ENCODE results near the gene CAB39. TPM values are rescaled to one million over a fixed set of nuclear protein-coding genes. Genes with fewer than 3 reads are reported as not detected.

The CAB39 gene
- total RNA-seq, 1 experiment from 2014 or later = 52.5 TPM

- DNase-seq (peak; percentile 82), ATAC-seq (peak; percentile 80)
- CTCF ChIA-PET = interaction anchor here (0.6 to 1.9 kb wide), 10 partner anchors 12 to 478 kb away, joined by 3 to 19 read pairs (median 4); partner anchors contain the start of gene ITM2C
- peak overlapping the region; percentile 83 for H3K4me2 ChIP-seq (ENCODE audit: low read length)
- H4K20me1 ChIP-seq (ENCODE audit: low read length) = no peaks in the 10 kb centered on the region
- TF ChIP-seq EZH2 (IDR thresholded peaks at IDR 0.05; ENCODE audit: low read length, unreplicated experiment) (no peak), EZH2phosphoT487 (IDR thresholded peaks at IDR 0.05; ENCODE audit: borderline replicate concordance, low read length) (no peak), CTCF (conservative IDR thresholded peaks at IDR 0.05; ENCODE audit: low read depth, low read length) (peak; percentile 83)
- H3K9me3 ChIP-seq (ENCODE audit: low read length) = no peaks in the 10 kb centered on the region
- H3K9me2 ChIP-seq (replicated peaks; ENCODE audit: low read length) = no peaks in the 10 kb centered on the region
- intact Hi-C loops (cut with micrococcal nuclease) = loop anchor here (1.0 to 5.0 kb wide), 4 partner anchors 78 to 628 kb away; no protein-coding TSS in a partner anchor
- POLR2A ChIA-PET (ENCODE audit: unreplicated experiment) = interaction anchor here (0.7 kb wide), 1 partner anchor 163 kb away, joined by 4 read pairs; no protein-coding TSS in a partner anchor
- H2AFZ ChIP-seq (ENCODE audit: low read length) = peak overlapping the region; percentile 24; the same call in 1 of the 2 replicates
- no peaks in the 10 kb centered on the region for H3F3A ChIP-seq (ENCODE audit: low read length, unreplicated experiment)
- H3K4me1 ChIP-seq (ENCODE audit: insufficient read depth, low read length) = no peaks in the 10 kb centered on the region
- H3K79me2 ChIP-seq (ENCODE audit: low read length) = no peaks in the 10 kb centered on the region
- BruUV-seq (replicated peaks) = no TSS peak
- no peak overlapping the region for H3K27ac ChIP-seq (ENCODE audit: low read length)
- H3K4me3 ChIP-seq (ENCODE audit: low read length) = peak overlapping the region; percentile 58
- no peaks in the 10 kb centered on the region for H3K27me3 ChIP-seq (ENCODE audit: low read length)
- H3K9ac ChIP-seq (ENCODE audit: low read length) = no peak overlapping the region
- peaks cover 1% of the 10 kb centered on the region; the same call in 1 of the 2 replicates for H3K36me3 ChIP-seq (ENCODE audit: low read depth, low read length)
Observed at GRCh38 chr2:230824406-230824978, 111.8 kb downstream of the CAB39 start.

- H3K27me3 ChIP-seq (ENCODE audit: low read length) = no peaks in the 10 kb centered on the region
- no peaks in the 10 kb centered on the region for H3K79me2 ChIP-seq (ENCODE audit: low read length)
- no peaks in the 10 kb centered on the region for H3K9me3 ChIP-seq (ENCODE audit: low read length)
- H3F3A ChIP-seq (ENCODE audit: low read length, unreplicated experiment) = no peaks in the 10 kb centered on the region
- H3K4me2 ChIP-seq (ENCODE audit: low read length) = no peak overlapping the region
- no peak overlapping the region for H3K4me3 ChIP-seq (ENCODE audit: low read length)
- no peaks in the 10 kb centered on the region; the same call in 1 of the 2 replicates for H3K36me3 ChIP-seq (ENCODE audit: low read depth, low read length)
- no peak for ATAC-seq
- intact Hi-C loops (cut with micrococcal nuclease) = no loop called here
- no peaks in the 10 kb centered on the region for H3K4me1 ChIP-seq (ENCODE audit: insufficient read depth, low read length)
- H3K27ac ChIP-seq (ENCODE audit: low read length) = no peak overlapping the region
- H2AFZ ChIP-seq (ENCODE audit: low read length) = no peak overlapping the region
- ChIA-PET POLR2A (ENCODE audit: unreplicated experiment) (no interaction called here), CTCF (interaction anchor here (0.6 kb wide), 1 partner anchor 738 kb away, joined by 3 read pairs; no protein-coding TSS in a partner anchor)
- no peaks in the 10 kb centered on the region for H4K20me1 ChIP-seq (ENCODE audit: low read length)
- TF ChIP-seq EZH2phosphoT487 (IDR thresholded peaks at IDR 0.05; ENCODE audit: borderline replicate concordance, low read length) = no peak
- TF ChIP-seq EZH2 (IDR thresholded peaks at IDR 0.05; ENCODE audit: low read length, unreplicated experiment) = no peak
- TF ChIP-seq CTCF (conservative IDR thresholded peaks at IDR 0.05; ENCODE audit: low read depth, low read length) = no peak
- H3K9ac ChIP-seq (ENCODE audit: low read length) = no peak overlapping the region
- no peaks in the 10 kb centered on the region for H3K9me2 ChIP-seq (replicated peaks; ENCODE audit: low read length)
- no peak for DNase-seq
- no TSS peak for BruUV-seq (replicated peaks)
Observed at GRCh38 chr2:230825354-230825753, 112.7 kb downstream of the CAB39 start.

- Histone ChIP-seq H3K4me1 (ENCODE audit: insufficient read depth, low read length) (no peaks in the 10 kb centered on the region), H3K4me2 (ENCODE audit: low read length) (no peak overlapping the region), H3K27ac (ENCODE audit: low read length) (no peak overlapping the region), H3K79me2 (ENCODE audit: low read length) (no peaks in the 10 kb centered on the region), H3K9ac (ENCODE audit: low read length) (no peak overlapping the region), H3K9me3 (ENCODE audit: low read length) (no peaks in the 10 kb centered on the region), H3K9me2 (replicated peaks; ENCODE audit: low read length) (no peaks in the 10 kb centered on the region), H2AFZ (ENCODE audit: low read length) (no peak overlapping the region), H3K4me3 (ENCODE audit: low read length) (no peak overlapping the region), H4K20me1 (ENCODE audit: low read length) (no peaks in the 10 kb centered on the region), H3F3A (ENCODE audit: low read length, unreplicated experiment) (no peaks in the 10 kb centered on the region), H3K36me3 (ENCODE audit: low read depth, low read length) (no peaks in the 10 kb centered on the region), H3K27me3 (ENCODE audit: low read length) (no peaks in the 10 kb centered on the region)
- CTCF ChIA-PET = no interaction called here
- ATAC-seq (no peak), DNase-seq (no peak)
- intact Hi-C loops (cut with micrococcal nuclease) = no loop called here
- TF ChIP-seq EZH2 (IDR thresholded peaks at IDR 0.05; ENCODE audit: low read length, unreplicated experiment) = no peak
- no TSS peak for BruUV-seq (replicated peaks)
- POLR2A ChIA-PET (ENCODE audit: unreplicated experiment) = no interaction called here
Observed at GRCh38 chr2:230827774-230828271, 115.2 kb downstream of the CAB39 start.

Measured in PC-3 (cell line).